ENCODE data around the gene RNU6-9.

RNU6-9 gene

DNA sequence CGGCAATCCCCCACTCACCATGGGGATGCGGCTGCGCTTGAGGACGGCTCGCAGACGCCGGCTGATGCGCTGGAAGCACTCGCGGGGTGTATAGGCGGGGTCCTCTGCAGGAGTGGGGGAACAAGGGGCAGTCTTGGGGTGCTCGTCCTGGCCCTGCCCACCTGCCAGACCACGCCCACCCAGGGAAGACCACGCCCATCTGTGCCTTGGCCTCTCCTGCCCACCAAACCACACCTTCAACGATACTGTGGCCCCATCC is 6.7 kb downstream of the RNU6-9 start:
- Histone ChIP-seq H3K9me3 (ENCODE audit: control insufficient read depth, low read length) (no peaks in the 10 kb centered on the region), H3K9ac (no peak overlapping the region), H3K4me1 (no peaks in the 10 kb centered on the region), H2AFZ (no peak overlapping the region), H3K79me2 (no peaks in the 10 kb centered on the region), H3K27ac (no peak overlapping the region), H3K27me3 (ENCODE audit: control insufficient read depth, insufficient read depth, low read length) (no peaks in the 10 kb centered on the region), H3K36me3 (ENCODE audit: control insufficient read depth, insufficient read depth, low read length) (no peaks in the 10 kb centered on the region), H3K4me2 (ENCODE audit: low read length) (no peak overlapping the region), H3K4me3 (ENCODE audit: low read depth, low read length) (no peak overlapping the region)
- TF ChIP-seq CTCF (IDR thresholded peaks at IDR 0.05) = no peak

GRCh38 chr19:900302-901111 is 7.2 kb downstream of the RNU6-9 start:
- Histone ChIP-seq H3K4me2 (ENCODE audit: low read length) (no peak overlapping the region), H3K27ac (no peak overlapping the region), H3K27me3 (ENCODE audit: control insufficient read depth, insufficient read depth, low read length) (no peaks in the 10 kb centered on the region), H2AFZ (no peak overlapping the region), H3K4me3 (ENCODE audit: low read depth, low read length) (no peak overlapping the region), H3K9me3 (ENCODE audit: control insufficient read depth, low read length) (no peaks in the 10 kb centered on the region), H3K36me3 (ENCODE audit: control insufficient read depth, insufficient read depth, low read length) (no peaks in the 10 kb centered on the region), H3K79me2 (no peaks in the 10 kb centered on the region), H3K4me1 (no peaks in the 10 kb centered on the region), H3K9ac (no peak overlapping the region)
- TF ChIP-seq CTCF (IDR thresholded peaks at IDR 0.05) = no peak

DNA sequence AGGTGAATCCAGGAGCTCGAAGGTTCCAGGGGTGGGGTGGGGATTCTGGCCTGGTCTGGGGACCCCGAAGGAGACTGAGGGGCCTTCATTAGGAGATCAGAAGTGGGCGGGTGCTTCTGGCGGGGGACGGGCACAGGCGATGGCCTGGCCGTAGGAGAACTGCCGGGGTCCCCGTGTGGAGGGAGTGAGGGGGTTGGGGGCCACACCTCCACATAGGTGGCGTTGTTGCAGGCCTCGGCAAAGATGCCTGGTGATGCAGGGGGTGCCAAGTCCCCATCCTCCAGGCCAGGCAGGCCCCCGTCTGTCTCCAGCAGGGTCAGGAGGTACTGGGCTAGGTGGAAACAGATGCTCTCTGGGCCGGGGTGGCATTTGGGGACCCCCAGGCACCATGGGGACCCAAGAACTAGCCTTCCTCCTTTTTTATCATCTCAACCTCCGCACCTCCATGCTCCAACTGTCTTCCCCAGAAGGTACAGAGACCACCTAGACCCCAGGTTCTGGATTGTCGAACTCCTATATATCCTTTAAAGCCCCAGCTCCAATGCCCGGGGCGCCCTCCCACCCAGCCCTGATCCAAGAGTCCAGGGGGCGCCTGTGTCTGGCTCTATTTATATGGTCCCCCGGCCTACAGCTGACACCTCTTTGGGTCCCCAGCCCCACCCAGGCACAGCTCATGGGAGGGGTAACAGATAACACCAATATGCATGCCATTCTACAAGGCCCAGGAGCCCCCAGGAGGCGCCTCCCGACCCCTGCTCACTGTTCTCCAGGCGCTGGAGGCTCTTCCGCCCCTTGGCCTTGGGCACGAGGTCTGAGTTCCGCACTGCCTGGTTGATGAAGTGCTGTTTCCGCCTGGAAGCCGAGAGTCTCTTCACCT is 8.2 kb downstream of the RNU6-9 start:
- H3K4me2 ChIP-seq (ENCODE audit: low read length) = no peak overlapping the region
- H3K9me3 ChIP-seq (ENCODE audit: control insufficient read depth, low read length) = no peaks in the 10 kb centered on the region
- H3K9ac ChIP-seq = no peak overlapping the region
- H2AFZ ChIP-seq = no peak overlapping the region
- no peaks in the 10 kb centered on the region for H3K27me3 ChIP-seq (ENCODE audit: control insufficient read depth, insufficient read depth, low read length)
- no peak overlapping the region for H3K4me3 ChIP-seq (ENCODE audit: low read depth, low read length)
- H3K27ac ChIP-seq = no peak overlapping the region
- H3K79me2 ChIP-seq = no peaks in the 10 kb centered on the region
- no peaks in the 10 kb centered on the region for H3K4me1 ChIP-seq
- H3K36me3 ChIP-seq (ENCODE audit: control insufficient read depth, insufficient read depth, low read length) = no peaks in the 10 kb centered on the region
- TF ChIP-seq CTCF (IDR thresholded peaks at IDR 0.05) = no peak

GRCh38 chr19:902093-902370 is 8.7 kb downstream of the RNU6-9 start:
- Histone ChIP-seq H3K36me3 (ENCODE audit: control insufficient read depth, insufficient read depth, low read length) (no peaks in the 10 kb centered on the region), H3K9ac (no peak overlapping the region)
- TF ChIP-seq CTCF (IDR thresholded peaks at IDR 0.05) = no peak

More at GRCh38 chr19:902093-902370, 8.7 kb downstream of the RNU6-9 start:
- no peak overlapping the region for H3K4me3 ChIP-seq (ENCODE audit: low read depth, low read length)
- no peaks in the 10 kb centered on the region for H3K79me2 ChIP-seq
- no peaks in the 10 kb centered on the region for H3K4me1 ChIP-seq
- no peak overlapping the region for H2AFZ ChIP-seq
- no peak overlapping the region for H3K27ac ChIP-seq
- no peak overlapping the region for H3K4me2 ChIP-seq (ENCODE audit: low read length)
- H3K27me3 ChIP-seq (ENCODE audit: control insufficient read depth, insufficient read depth, low read length) = no peaks in the 10 kb centered on the region
- H3K9me3 ChIP-seq (ENCODE audit: control insufficient read depth, low read length) = no peaks in the 10 kb centered on the region
